Amniotic epithelial cell (primary cell): ENCODE data around the gene FLVCR2.

Experiments used
- DNase-seq: peaks from one replicate; pipeline ENCODE4 v3.0.0-alpha.2; 2010; ENCODE audit warnings: low read depth

Gene FLVCR2

GRCh38 chr14:75558440-75558839, 20.0 kb upstream of the FLVCR2 start:
- peak; percentile 38 for DNase-seq

- no peak for DNase-seq
Observed at GRCh38 chr14:75559045-75559444, 19.4 kb upstream of the FLVCR2 start.

- DNase-seq: peak; percentile 92
Observed at GRCh38 chr14:75559451-75560222, 18.8 kb upstream of the FLVCR2 start.

DNA sequence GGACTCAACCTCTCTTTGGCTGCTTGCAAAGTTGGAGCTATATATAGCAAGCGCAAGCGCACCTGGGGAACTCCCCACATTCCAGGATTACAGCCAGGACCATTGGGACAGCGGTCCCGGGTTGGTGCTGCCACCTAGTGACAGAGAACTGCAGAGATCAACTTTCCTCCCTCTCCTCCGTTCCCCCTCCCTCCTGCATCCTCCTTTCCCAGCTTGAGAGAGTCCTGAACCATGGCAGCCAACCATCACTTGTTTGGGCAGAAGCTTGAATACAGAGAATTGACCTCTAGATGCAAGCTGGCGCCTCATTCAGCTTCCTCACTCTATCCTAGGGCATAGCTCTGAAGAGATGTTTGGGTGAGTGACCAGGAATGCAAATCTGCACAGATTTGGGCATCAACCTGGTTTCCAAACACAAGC, 17.4 kb upstream of the FLVCR2 start:
- peak; percentile 81 for DNase-seq

DNA sequence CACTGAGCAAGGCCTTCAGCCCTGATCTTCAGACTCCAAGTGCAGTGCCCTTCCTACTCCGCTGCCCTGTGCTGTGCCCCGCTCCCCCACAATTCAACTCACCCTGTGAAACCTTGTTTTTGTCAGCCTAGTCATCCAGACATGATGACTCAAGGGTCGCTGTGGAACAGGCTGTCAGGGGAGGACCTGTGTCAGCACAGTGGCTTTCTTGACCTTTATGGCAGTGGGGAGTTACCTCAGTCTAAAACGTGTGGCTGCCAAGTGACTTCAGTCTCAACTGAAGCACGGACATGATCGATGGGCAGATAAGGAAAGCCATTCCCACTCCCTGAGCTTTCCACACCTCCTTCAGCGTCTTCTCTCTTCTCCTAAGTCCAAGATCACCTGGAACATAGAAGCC, 16.3 kb upstream of the FLVCR2 start:
- DNase-seq: no peak

DNA sequence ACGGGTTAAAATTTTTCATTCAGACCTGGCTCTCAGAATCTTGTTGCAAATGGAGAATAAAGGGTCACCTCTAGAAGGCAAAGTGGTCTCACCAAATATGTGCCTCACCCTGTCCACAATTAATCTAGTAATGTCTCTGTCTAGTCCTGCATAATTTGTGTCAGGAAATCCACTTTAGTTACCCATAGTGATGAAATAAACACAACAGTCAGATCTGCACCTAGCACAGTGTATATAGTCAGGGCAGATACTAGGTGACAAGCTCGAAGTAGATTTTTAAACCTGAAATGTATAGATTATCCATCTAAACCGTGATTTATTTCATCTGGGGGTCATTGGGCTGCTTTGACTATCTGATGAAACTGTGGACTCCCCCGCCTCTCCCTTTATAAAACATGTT, 15.9 kb upstream of the FLVCR2 start:
- DNase-seq: no peak

- DNase-seq: no peak
Observed at GRCh38 chr14:75563931-75564330, 14.5 kb upstream of the FLVCR2 start.

GRCh38 chr14:75565056-75565455, 13.4 kb upstream of the FLVCR2 start:
- DNase-seq: no peak

GRCh38 chr14:75566321-75566720, 12.1 kb upstream of the FLVCR2 start:
- no peak for DNase-seq

GRCh38 chr14:75566752-75567151, 11.7 kb upstream of the FLVCR2 start:
- no peak for DNase-seq

DNA sequence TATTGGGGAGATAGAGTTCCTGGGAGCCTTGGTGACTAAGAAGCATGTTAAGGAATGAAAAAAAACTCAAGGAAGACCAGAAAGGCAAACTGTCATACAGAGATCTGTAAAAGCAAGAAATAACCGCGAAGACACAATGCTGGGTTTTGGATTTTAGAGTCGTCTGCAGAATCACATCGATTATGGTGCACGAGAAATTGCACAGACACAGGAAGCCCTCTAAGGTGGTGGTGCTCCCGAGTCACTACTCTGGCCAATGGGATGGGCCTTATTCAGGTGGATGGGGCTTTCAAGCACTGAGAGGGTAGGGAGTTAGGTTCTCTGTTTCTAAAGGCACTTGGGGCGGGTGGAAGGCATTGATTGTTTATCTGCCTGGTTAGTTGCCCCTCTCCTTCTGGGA, 10.3 kb upstream of the FLVCR2 start:
- no peak for DNase-seq

- no peak for DNase-seq
Observed at GRCh38 chr14:75568791-75569190, 9.6 kb upstream of the FLVCR2 start.

GRCh38 chr14:75570797-75571196, 7.6 kb upstream of the FLVCR2 start:
- DNase-seq: no peak

GRCh38 chr14:75572104-75572503, 6.3 kb upstream of the FLVCR2 start:
- DNase-seq: no peak

- no peak for DNase-seq
Observed at GRCh38 chr14:75577090-75577489, 1.3 kb upstream of the FLVCR2 start.

DNA sequence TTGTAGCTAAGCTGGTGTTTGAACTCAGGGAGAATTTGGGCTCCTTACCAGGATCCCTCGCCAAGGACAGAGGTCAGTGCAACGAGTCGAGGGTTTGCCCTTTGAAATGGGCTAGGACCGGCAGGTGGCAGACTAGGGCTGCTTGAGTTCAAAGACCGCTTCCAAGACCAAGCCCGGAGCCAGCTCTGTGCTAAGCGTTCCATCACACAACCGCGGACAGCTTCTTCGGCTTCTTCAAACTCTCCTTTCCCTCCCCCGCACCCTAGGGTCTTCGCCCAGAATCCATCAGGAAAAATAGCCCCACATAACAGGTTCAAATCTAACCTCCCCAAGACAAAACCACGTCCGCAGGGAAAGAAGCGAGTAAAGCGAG, 705 bp upstream of the FLVCR2 start:
- peak; percentile 88 for DNase-seq

DNA sequence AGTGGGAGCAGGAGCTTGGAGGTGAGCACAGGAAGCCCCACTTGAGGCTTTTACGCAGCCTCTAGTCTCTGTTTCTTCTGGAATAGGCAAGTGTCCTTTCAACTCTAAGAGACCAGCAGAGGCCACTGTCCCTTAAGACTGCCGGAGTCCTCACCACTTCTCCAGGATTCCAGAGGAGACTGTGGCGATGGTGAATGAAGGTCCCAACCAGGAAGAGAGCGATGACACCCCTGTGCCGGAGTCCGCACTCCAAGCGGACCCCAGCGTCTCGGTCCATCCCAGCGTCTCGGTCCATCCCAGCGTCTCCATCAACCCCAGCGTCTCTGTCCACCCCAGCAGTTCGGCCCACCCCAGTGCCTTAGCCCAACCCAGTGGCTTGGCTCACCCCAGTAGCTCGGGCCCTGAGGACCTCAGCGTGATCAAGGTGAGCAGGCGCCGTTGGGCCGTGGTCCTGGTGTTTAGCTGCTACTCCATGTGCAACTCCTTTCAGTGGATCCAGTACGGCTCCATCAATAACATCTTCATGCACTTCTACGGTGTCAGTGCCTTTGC, 442 bp downstream of the FLVCR2 start:
- no peak for DNase-seq

- no peak for DNase-seq
Observed at GRCh38 chr14:75579338-75579864, 981 bp downstream of the FLVCR2 start.

- no peak for DNase-seq
Observed at GRCh38 chr14:75579882-75580281, 1.5 kb downstream of the FLVCR2 start.

DNA sequence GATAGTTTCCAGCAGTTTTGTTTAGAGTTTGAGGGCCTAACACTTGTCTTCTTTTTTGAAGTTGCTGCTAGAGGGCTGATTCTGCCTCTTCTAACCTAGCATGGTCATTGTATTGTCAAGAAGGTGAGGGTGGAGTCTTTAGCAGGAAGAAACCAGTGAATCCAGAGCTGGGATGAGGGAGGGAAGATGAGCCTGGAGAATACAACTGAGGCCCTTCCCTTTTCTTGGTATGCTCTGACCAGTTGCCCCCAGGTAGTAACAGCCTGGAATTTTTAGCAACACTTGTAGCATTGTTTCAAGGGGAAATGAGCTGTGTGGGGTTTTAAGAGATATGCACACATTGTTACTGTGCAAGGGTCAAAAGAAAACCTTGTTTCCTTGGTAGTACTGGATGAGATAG, 9.0 kb downstream of the FLVCR2 start:
- no peak for DNase-seq

DNA sequence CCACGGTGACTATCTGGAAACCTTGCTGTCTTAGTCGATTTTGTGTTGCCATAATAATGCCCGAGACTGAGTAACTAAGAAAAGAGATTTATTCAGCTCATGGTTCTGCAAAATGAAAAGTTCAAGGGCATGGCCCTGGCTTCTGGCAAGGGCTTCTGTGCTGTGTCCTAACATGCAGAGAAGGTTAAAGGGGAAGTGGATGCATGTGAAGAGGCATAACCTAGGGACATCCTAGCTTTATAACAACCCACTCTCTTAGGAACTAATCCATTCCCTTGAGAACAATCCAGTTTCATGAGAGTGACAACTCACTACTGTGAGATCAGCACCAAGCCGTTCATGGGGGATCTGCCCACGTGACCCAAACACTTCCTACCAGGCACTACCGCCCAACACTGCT, 11.5 kb downstream of the FLVCR2 start:
- DNase-seq: no peak

DNA sequence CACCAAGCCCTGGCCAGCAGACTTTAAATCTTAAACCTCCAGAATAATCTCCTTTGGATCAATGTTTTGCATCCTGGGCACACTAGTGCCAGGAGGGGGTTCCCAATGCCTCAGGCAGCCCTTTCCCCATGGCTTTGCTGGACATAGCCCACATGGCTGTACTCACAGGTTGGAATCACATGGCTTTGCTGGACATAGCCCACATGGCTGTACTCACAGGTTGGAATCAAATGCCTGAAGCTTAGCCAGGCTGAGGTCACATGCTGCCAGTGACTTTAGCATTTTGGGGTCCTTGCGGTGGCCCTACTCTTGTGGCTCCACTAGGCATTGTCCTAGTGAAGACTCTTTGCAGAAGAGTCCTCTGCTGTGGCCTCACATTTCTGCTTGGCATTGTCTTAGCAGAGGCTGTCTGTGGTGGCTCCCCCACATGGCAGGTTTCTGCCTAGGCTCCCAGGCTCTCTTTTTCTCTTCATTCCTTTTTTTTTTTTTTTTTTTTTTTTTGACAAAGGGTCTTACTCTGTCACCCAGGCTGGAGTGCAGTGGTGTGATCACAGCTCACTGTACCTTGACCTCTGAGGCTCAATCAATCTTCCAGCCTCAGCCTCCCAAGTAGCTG, 13.0 kb downstream of the FLVCR2 start:
- no peak for DNase-seq

GRCh38 chr14:75591987-75592575, 13.7 kb downstream of the FLVCR2 start:
- DNase-seq: no peak
